ENCODE data around the gene MKNK2.

DNA sequence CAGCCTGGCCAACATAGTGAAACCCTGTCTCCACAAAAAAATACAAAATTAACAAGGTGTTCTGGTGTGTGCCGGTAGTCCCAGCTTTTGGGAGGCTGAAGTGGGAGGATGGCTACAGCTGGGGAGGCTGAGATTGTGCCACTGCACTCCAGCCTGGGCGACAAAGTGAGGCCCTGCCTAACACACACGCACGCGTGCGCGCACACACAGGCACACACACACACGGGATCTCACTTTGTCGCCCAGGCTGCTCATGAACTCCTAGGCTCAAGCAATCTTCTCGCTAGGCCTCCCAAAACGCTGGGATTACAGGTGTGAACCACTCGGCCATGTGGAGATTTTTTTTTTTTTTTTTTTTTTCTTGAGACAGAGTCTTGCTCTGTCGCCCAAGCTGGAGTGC is 32.3 kb downstream of the MKNK2 start:
- TF ChIP-seq, protein P1, sequence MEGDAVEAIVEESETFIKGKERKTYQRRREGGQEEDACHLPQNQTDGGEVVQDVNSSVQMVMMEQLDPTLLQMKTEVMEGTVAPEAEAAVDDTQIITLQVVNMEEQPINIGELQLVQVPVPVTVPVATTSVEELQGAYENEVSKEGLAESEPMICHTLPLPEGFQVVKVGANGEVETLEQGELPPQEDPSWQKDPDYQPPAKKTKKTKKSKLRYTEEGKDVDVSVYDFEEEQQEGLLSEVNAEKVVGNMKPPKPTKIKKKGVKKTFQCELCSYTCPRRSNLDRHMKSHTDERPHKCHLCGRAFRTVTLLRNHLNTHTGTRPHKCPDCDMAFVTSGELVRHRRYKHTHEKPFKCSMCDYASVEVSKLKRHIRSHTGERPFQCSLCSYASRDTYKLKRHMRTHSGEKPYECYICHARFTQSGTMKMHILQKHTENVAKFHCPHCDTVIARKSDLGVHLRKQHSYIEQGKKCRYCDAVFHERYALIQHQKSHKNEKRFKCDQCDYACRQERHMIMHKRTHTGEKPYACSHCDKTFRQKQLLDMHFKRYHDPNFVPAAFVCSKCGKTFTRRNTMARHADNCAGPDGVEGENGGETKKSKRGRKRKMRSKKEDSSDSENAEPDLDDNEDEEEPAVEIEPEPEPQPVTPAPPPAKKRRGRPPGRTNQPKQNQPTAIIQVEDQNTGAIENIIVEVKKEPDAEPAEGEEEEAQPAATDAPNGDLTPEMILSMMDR (conservative IDR thresholded peaks at IDR 0.05), result no peak
- no peak for TF ChIP-seq ZFX (IDR thresholded peaks at IDR 0.05)
